Measurements from ENCODE around the gene DPP3.

Gene DPP3

GRCh38 chr11:66554602-66555001, 74.4 kb downstream of the DPP3 start:
- H3K4me3 ChIP-seq (ENCODE audit: low read depth, low read length), result no peak overlapping the region

- H3K4me3 ChIP-seq (ENCODE audit: low read depth, low read length), result no peak overlapping the region
These were observed 75.2 kb downstream of the DPP3 start for GRCh38 chr11:66555416-66555815.

- H3K4me3 ChIP-seq (ENCODE audit: low read depth, low read length), result no peak overlapping the region
These were observed 75.9 kb downstream of the DPP3 start for GRCh38 chr11:66556086-66556485.

- H3K4me3 ChIP-seq (ENCODE audit: low read depth, low read length), result no peak overlapping the region
These were observed 77.6 kb downstream of the DPP3 start for GRCh38 chr11:66557733-66558326.
